ENCODE data around the gene ZNF658.
"Not testable (repeated sequence)": the region's sequence is repeated elsewhere in the genome, so short reads cannot be mapped to it uniquely, and the experiment has no call there.

DNA sequence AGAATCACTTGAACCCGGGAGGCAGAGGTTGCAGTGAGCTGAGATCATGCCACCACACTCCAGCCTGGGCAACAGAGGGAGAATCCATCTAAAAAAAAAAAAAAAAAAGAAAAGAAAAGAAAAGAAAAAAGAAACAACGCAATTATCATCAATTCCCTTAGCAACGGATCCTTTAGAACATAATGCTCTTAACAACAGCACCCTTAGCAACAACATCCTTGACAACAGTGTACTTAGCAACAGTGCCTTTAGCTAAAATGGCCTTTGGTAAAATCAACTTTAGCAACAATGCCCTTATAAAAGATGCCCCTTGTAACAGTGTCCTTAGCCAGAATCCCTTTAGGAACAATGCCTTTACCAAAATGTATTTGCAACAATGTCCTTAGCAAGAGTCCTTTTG lies 37.1 kb downstream of the ZNF658 start:
- not testable (repeated sequence) for TF ChIP-seq IRF3 (IDR thresholded peaks at IDR 0.05; ENCODE audit: low read depth, low read length); CTCF (IDR thresholded peaks at IDR 0.05); ELF1 (IDR thresholded peaks at IDR 0.05); SIN3A (IDR thresholded peaks at IDR 0.05; ENCODE audit: borderline replicate concordance, low read depth, low read length); RFX5 (IDR thresholded peaks at IDR 0.05; ENCODE audit: low read length)
